GM12892 (cell line): ENCODE data around the gene OTOG.

Experiments used
- POLR2A ChIP-seq: IDR thresholded peaks from 2 replicates; pipeline ENCODE4 v1.6.1; 2011; ENCODE audit warnings: low read depth, low read length, control low read depth
- POLR2AphosphoS5 ChIP-seq: IDR thresholded peaks from 2 replicates; pipeline ENCODE4 v1.6.1; 2011; ENCODE audit warnings: low read depth, low read length, control low read depth
- TAF1 ChIP-seq: IDR thresholded peaks from 2 replicates; pipeline ENCODE4 v1.6.1; 2011; ENCODE audit warnings: low read depth, mild to moderate bottlenecking, control low read depth, low read length, borderline replicate concordance

- TF ChIP-seq POLR2AphosphoS5: no peak
- no peak for TF ChIP-seq POLR2A
- no peak for TF ChIP-seq TAF1
Observed at GRCh38 chr11:17537261-17537660, 9.8 kb upstream of the OTOG start.
